Stimulated activated CD4-positive, alpha-beta T cell treated with anti-CD3 and anti-CD28 coated beads, Interleukin-12 subunit alpha, Interleukin-12 subunit beta, amount 100 ng/mL, for 48 hours (primary cell): Measurements from ENCODE around the gene DUOXA1.
"Not testable (repeated sequence)": the region's sequence is repeated elsewhere in the genome, so short reads cannot be mapped to it uniquely, and the experiment has no call there.

Experiments used
- DNase-seq, 3 donors: peaks; one replicate each; pipeline ENCODE4 v3.0.0-alpha.2; 2020; ENCODE audit warnings: low read depth in 2 of 3, low spot score in 1 of 3

Gene DUOXA1

GRCh38 chr15:45114076-45114750, 15.5 kb downstream of the DUOXA1 start, which contains the start of the genes DUOX2 and DUOXA2:
TSS of gene DUOX2 (minus strand) at chr15:45114172. CDS start at chr15:45113411, 761 bp downstream.
TSS of gene DUOXA2 (plus strand) at chr15:45114326. CDS start at chr15:45114606, 280 bp downstream.
- no peak for DNase-seq

GRCh38 chr15:45113380-45113990, 16.2 kb downstream of the DUOXA1 start:
- no peak for DNase-seq

- no peak for DNase-seq
These were observed 16.9 kb downstream of the DUOXA1 start for GRCh38 chr15:45112591-45113379.

- no peak for DNase-seq
These were observed 17.5 kb downstream of the DUOXA1 start for GRCh38 chr15:45112143-45112590.

GRCh38 chr15:45111390-45112142, 18.1 kb downstream of the DUOXA1 start:
- no peak for DNase-seq

- DNase-seq = no peak
These were observed 19.3 kb downstream of the DUOXA1 start for GRCh38 chr15:45110256-45110820.

- DNase-seq = no peak
These were observed 21.6 kb downstream of the DUOXA1 start for GRCh38 chr15:45107941-45108630.

GRCh38 chr15:45106002-45106790, 23.5 kb downstream of the DUOXA1 start:
- DNase-seq = no peak

- DNase-seq = no peak
These were observed 24.1 kb downstream of the DUOXA1 start for GRCh38 chr15:45105586-45105985.

GRCh38 chr15:45104170-45104569, 25.5 kb downstream of the DUOXA1 start:
- not testable (repeated sequence) for DNase-seq

GRCh38 chr15:45102226-45102625, 27.5 kb downstream of the DUOXA1 start:
- DNase-seq = no peak

GRCh38 chr15:45101749-45102148, 27.9 kb downstream of the DUOXA1 start:
- DNase-seq = no peak

- DNase-seq = no peak
These were observed 28.6 kb downstream of the DUOXA1 start for GRCh38 chr15:45100884-45101625.

GRCh38 chr15:45099549-45100165, 30.0 kb downstream of the DUOXA1 start:
- no peak for DNase-seq

GRCh38 chr15:45097466-45097865, 32.2 kb downstream of the DUOXA1 start:
- DNase-seq = no peak

- no peak for DNase-seq
These were observed 34.0 kb downstream of the DUOXA1 start for GRCh38 chr15:45095661-45096060.

- no peak for DNase-seq
These were observed 35.3 kb downstream of the DUOXA1 start for GRCh38 chr15:45094358-45094730.

GRCh38 chr15:45093622-45094357, 35.9 kb downstream of the DUOXA1 start:
- DNase-seq = no peak
